GM23338 (cell line): ENCODE measurements around the gene FANCF. TPM values are rescaled to one million over a fixed set of nuclear protein-coding genes. Genes with fewer than 3 reads are reported as not detected.

Experiments used
- ATAC-seq: fragments of 200-7000 bp; cut with Tn5 transposase; 3 replicates; pipeline ENCODE4 v1.9.1; 2020
- DNase-seq: peaks from one replicate; pipeline ENCODE4 v3.0.0-alpha.2; 2015; ENCODE audit warnings: low spot score
- H2AFZ ChIP-seq: fragments of 200-600 bp; sonication (generic); 2 replicates; pipeline ENCODE4 v1.8.0; 2016; ENCODE audit warnings: antibody characterized with exemption, mild to moderate bottlenecking, moderate library complexity
- H3F3A ChIP-seq: fragments of 200-600 bp; sonication (generic); replicated peaks from 2 replicates; pipeline ENCODE4 v1.8.0; 2017; ENCODE audit warnings: antibody characterized with exemption, mixed run types, low read depth
- H3K27ac ChIP-seq: fragments of 200-600 bp; sonication (generic); 2 replicates; pipeline ENCODE4 v1.6.1; 2016; ENCODE audit warnings: low read depth
- H3K27me3 ChIP-seq: fragments of 200-600 bp; sonication (generic); 2 replicates; pipeline ENCODE4 v1.8.0; 2016; ENCODE audit warnings: mild to moderate bottlenecking, mixed run types, moderate library complexity; ENCODE audit not compliant: insufficient read depth
- H3K36me3 ChIP-seq: fragments of 200-600 bp; sonication (generic); 2 replicates; pipeline ENCODE4 v1.8.0; 2016; ENCODE audit warnings: mild to moderate bottlenecking; ENCODE audit not compliant: insufficient read depth
- H3K4me1 ChIP-seq: fragments of 200-600 bp; sonication (generic); 2 replicates; pipeline ENCODE4 v1.8.0; 2016; ENCODE audit warnings: mild to moderate bottlenecking, moderate library complexity; ENCODE audit not compliant: insufficient read depth
- H3K4me2 ChIP-seq: fragments of 200-600 bp; sonication (generic); 2 replicates; pipeline ENCODE4 v1.7.1; 2017; ENCODE audit warnings: mixed run types
- H3K4me3 ChIP-seq: fragments of 200-600 bp; sonication (generic); 2 replicates; pipeline ENCODE4 v1.6.1; 2016; ENCODE audit warnings: mixed run types
- H3K79me2 ChIP-seq: fragments of 200-600 bp; sonication (generic); replicated peaks from 2 replicates; pipeline ENCODE4 v1.8.0; 2017; ENCODE audit warnings: mild to moderate bottlenecking; ENCODE audit not compliant: insufficient read depth
- H3K9me2 ChIP-seq: fragments of 200-600 bp; sonication (generic); 2 replicates; pipeline ENCODE4 v1.8.0; 2017; ENCODE audit not compliant: insufficient read depth
- H4K20me1 ChIP-seq: fragments of 200-600 bp; sonication (generic); replicated peaks from 2 replicates; pipeline ENCODE4 v1.8.0; 2017; ENCODE audit warnings: mild to moderate bottlenecking; ENCODE audit not compliant: insufficient read depth
- H3K27ac Mint-ChIP-seq: 2 replicates; pipeline ENCODE4 v1.8.0; 2020; ENCODE audit warnings: inconsistent platforms, mild to moderate bottlenecking, moderate library complexity, mixed read lengths
- H3K27me3 Mint-ChIP-seq: 3 replicates; pipeline ENCODE4 v1.8.0; 2022; ENCODE audit warnings: low read depth, mild to moderate bottlenecking, moderate library complexity, mixed read lengths, inconsistent platforms; ENCODE audit not compliant: insufficient read depth, poor library complexity
- H3K36me3 Mint-ChIP-seq: 3 replicates; pipeline ENCODE4 v1.8.0; 2021; ENCODE audit warnings: low read depth, mild to moderate bottlenecking, inconsistent platforms, moderate library complexity, mixed read lengths
- H3K4me1 Mint-ChIP-seq: 3 replicates; pipeline ENCODE4 v1.8.0; 2020; ENCODE audit warnings: mild to moderate bottlenecking, inconsistent platforms, mixed read lengths
- H3K4me3 Mint-ChIP-seq: 3 replicates; pipeline ENCODE4 v1.8.0; 2021; ENCODE audit warnings: moderate library complexity, mild to moderate bottlenecking, inconsistent platforms, mixed read lengths
- H3K9me3 Mint-ChIP-seq: 3 replicates; pipeline ENCODE4 v1.8.0; 2020; ENCODE audit warnings: moderate library complexity, mild to moderate bottlenecking, inconsistent platforms, mixed read lengths
- CREB1 ChIP-seq: fragments of 250-450 bp; sonication (Bioruptor Pico); IDR thresholded peaks from 2 replicates; pipeline ENCODE4 v1.5.0; 2020; ENCODE audit warnings: low read depth, mild to moderate bottlenecking, moderate library complexity
- CTCF ChIP-seq, 2 experiments: fragments of 200-600 bp in 1 of 2; sonication (generic) in 1 of 2; conservative IDR thresholded peaks; 2 replicates each; pipeline versions ENCODE4 v1.5.1 to v1.6.1; 2016 to 2017; ENCODE audit warnings: antibody characterized with exemption in 2 of 2, low read depth in 2 of 2, mild to moderate bottlenecking in 2 of 2, moderate library complexity in 1 of 2
- ETS1 ChIP-seq: IDR thresholded peaks from 2 replicates; pipeline ENCODE4 v1.6.1; 2016; ENCODE audit warnings: antibody characterized with exemption
- EZH2 ChIP-seq: fragments of 200-600 bp; sonication (generic); IDR thresholded peaks from one replicate; pipeline ENCODE4 v1.8.0; 2017; ENCODE audit warnings: antibody characterized with exemption, mild to moderate bottlenecking, low read depth; ENCODE audit not compliant: unreplicated experiment
- JUNB ChIP-seq: IDR thresholded peaks from one replicate; pipeline ENCODE4 v1.6.1; 2016; ENCODE audit warnings: antibody characterized with exemption; ENCODE audit not compliant: unreplicated experiment
- NANOG ChIP-seq: IDR thresholded peaks from 2 replicates; pipeline ENCODE4 v1.6.1; 2016; ENCODE audit warnings: antibody characterized with exemption, borderline replicate concordance
- STAT1 ChIP-seq: IDR thresholded peaks from one replicate; pipeline ENCODE4 v1.6.1; 2016; ENCODE audit warnings: antibody characterized with exemption; ENCODE audit not compliant: unreplicated experiment
- ZNF114 ChIP-seq: fragments of 250-450 bp; sonication (Bioruptor Pico); IDR thresholded peaks from 2 replicates; pipeline ENCODE4 v1.5.0; 2020; ENCODE audit warnings: mild to moderate bottlenecking, moderate library complexity
- ZNF331 ChIP-seq: fragments of 250-450 bp; sonication (Bioruptor Pico); IDR thresholded peaks from 2 replicates; pipeline ENCODE4 v1.5.0; 2020; ENCODE audit warnings: low read depth, mild to moderate bottlenecking, moderate library complexity
- ZNF462 ChIP-seq: fragments of 250-450 bp; sonication (Bioruptor Pico); IDR thresholded peaks from 2 replicates; pipeline ENCODE4 v1.5.0; 2020; ENCODE audit warnings: mild to moderate bottlenecking, moderate library complexity
- polyA plus RNA-seq: library from polyadenylated mRNA; unstranded; fragments of >200 nt; fragmentation: Nextera tagmentation; extraction: Ambion mirVana; gene quantifications from 2 replicates; pipeline ENCODE4 v1.2.1, GENCODE V29; 2016
- total RNA-seq: library from RNA; depleted of rRNA; stranded (reverse); fragments of >200 nt; shearing (Covaris generic); gene quantifications from 2 replicates; pipeline ENCODE4 v1.2.3, GENCODE V29; 2014

Gene FANCF
- total and polyA plus RNA-seq, 2 experiments from 2014 or later = 17.0 to 31.8 TPM

GRCh38 chr11:22597062-22597461 lies 28.6 kb downstream of the FANCF start (continued):
- TF ChIP-seq ZNF462 (no peak), ZNF114 (no peak), JUNB (no peak)

- no peaks in the 10 kb centered on the region for H3K9me3 Mint-ChIP-seq
- Histone ChIP-seq H3F3A (no peaks in the 10 kb centered on the region), H3K27me3 (no peaks in the 10 kb centered on the region), H3K79me2 (no peaks in the 10 kb centered on the region), H4K20me1 (no peaks in the 10 kb centered on the region), H3K4me1 (no peaks in the 10 kb centered on the region), H3K9me2 (no peaks in the 10 kb centered on the region), H3K36me3 (no peaks in the 10 kb centered on the region), H3K4me2 (no peak overlapping the region), H3K4me3 (no peak overlapping the region), H3K27ac (no peak overlapping the region), H2AFZ (no peak overlapping the region)
- no peak overlapping the region for H3K27ac Mint-ChIP-seq
- DNase-seq (no peak), ATAC-seq (no peak)
- no peaks in the 10 kb centered on the region for H3K27me3 Mint-ChIP-seq
- H3K36me3 Mint-ChIP-seq = no peaks in the 10 kb centered on the region
- H3K4me3 Mint-ChIP-seq = no peak overlapping the region
- TF ChIP-seq JUNB (no peak), ZNF331 (no peak), STAT1 (no peak), NANOG (no peak), ZNF114 (no peak), CTCF (conservative IDR thresholded peaks at IDR 0.05; ENCODE audit: low read depth in 2 of 2) (no peak), ETS1 (no peak), CREB1 (CRISPR knock-in tag) (no peak), EZH2 (no peak)
- H3K4me1 Mint-ChIP-seq = no peaks in the 10 kb centered on the region
Measured at GRCh38 chr11:22584976-22585375, 40.6 kb downstream of the FANCF start.
